Measurements from ENCODE around the gene ZNF850. TPM values are rescaled to one million over a fixed set of nuclear protein-coding genes. Genes with fewer than 3 reads are reported as not detected.

The ZNF850 gene
- total RNA-seq, 1 experiment from 2014 or later: 23.9 TPM

DNA sequence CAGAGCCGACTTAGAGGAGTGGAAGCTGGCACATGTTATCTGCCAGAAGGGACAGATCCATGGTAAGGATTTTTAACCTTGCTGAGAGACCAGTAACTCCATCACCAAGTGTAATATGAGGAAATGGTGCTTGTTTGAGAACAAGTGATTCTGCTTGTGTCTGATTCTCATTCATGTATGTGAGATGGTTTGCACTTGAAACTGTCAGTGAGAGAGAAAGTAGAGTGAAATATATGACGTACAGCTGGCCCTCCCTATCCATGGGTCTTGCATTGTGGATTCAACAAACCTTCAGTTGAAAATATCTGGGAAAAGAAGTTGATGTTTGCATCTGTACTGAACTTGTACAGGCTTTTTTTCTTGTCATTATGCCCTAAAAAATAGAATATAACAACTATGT lies 104.0 kb downstream of the ZNF850 start:
- H2BK120ac ChIP-seq (ENCODE audit: low read depth, low read length, poor library complexity, severe bottlenecking): no peak overlapping the region
- peaks cover 4% of the 10 kb centered on the region; the same call in 1 of the 2 replicates for H3K79me2 ChIP-seq (ENCODE audit: insufficient read depth, low read length)
- no peak for DNase-seq
- H3K4me3 Mint-ChIP-seq: peak overlapping the region; percentile 60 to 99
- no peak overlapping the region for H2BK15ac ChIP-seq (ENCODE audit: low read depth, low read length)
- H2BK20ac ChIP-seq (ENCODE audit: low read depth, low read length, poor library complexity, severe bottlenecking): no peak overlapping the region
- H2AFZ ChIP-seq (ENCODE audit: low read length): no peak overlapping the region
- no peak overlapping the region for H4K5ac ChIP-seq (ENCODE audit: insufficient read length, low read depth, low read length)
- no peak overlapping the region for H4K8ac ChIP-seq (replicated peaks; ENCODE audit: insufficient read length, low read depth, low read length)
- WGBS (ENCODE audit: extremely low coverage, insufficient read length, low lambda C conversion rate): no CpG with 5 or more reads among the region's 2 CpGs
- no peak overlapping the region for H3K14ac ChIP-seq (ENCODE audit: insufficient read depth, low read length)
- no peak overlapping the region for H3T11ph ChIP-seq (ENCODE audit: low read length)
- no peak overlapping the region for H3K23ac ChIP-seq (ENCODE audit: insufficient read length, low read depth, low read length)
- H3K4ac ChIP-seq (ENCODE audit: low read depth, low read length): no peak overlapping the region
- H3K27ac Mint-ChIP-seq: no peak overlapping the region
- no peaks in the 10 kb centered on the region for H4K20me1 ChIP-seq (ENCODE audit: control insufficient read depth, insufficient read depth, insufficient read length)
- H3K27ac ChIP-seq (ENCODE audit: insufficient read length, low read depth, low read length): no peak overlapping the region
- H4K91ac ChIP-seq (ENCODE audit: insufficient read length, low read depth, low read length): no peak overlapping the region
- no peak overlapping the region for H3K18ac ChIP-seq (ENCODE audit: insufficient read length, low read depth, low read length)
- H3K4me2 ChIP-seq (ENCODE audit: insufficient read depth, insufficient read length, low read length): peak overlapping the region; percentile 17
- no peaks in the 10 kb centered on the region for H3K27me3 ChIP-seq (ENCODE audit: insufficient read depth, low read length)
- no peak overlapping the region for H2BK5ac ChIP-seq (ENCODE audit: insufficient read length, low read length)
- peaks cover 3% of the 10 kb centered on the region; the same call in 1 of the 2 replicates for H3K4me1 ChIP-seq (ENCODE audit: insufficient read depth, low read length)
- H3K9me3 Mint-ChIP-seq: peaks cover 3 to 69% of the 10 kb centered on the region in 2 experiments
- H2AK5ac ChIP-seq (ENCODE audit: insufficient read length, low read length): no peak overlapping the region
- no peak overlapping the region for H2BK12ac ChIP-seq (ENCODE audit: insufficient read length, low read depth, low read length)
- no peaks in the 10 kb centered on the region for H3K9me3 ChIP-seq (ENCODE audit: control insufficient read depth, low read depth, low read length)
- H3K9ac ChIP-seq (ENCODE audit: extremely low read depth, insufficient read length, low read length): no peak overlapping the region
- H3K36me3 Mint-ChIP-seq (ENCODE audit: insufficient read depth in 1 of 3, low read depth in 3 of 3): peaks cover 19 to 57% (median 26%) of the 10 kb centered on the region in 3 experiments
- no peaks in the 10 kb centered on the region for H3K27me3 Mint-ChIP-seq (ENCODE audit: low read depth)
- H3K56ac ChIP-seq (ENCODE audit: insufficient read length, low read depth, low read length): no peak overlapping the region
- peaks cover 11 to 13% of the 10 kb centered on the region in 2 experiments for H3K4me1 Mint-ChIP-seq
- H3K79me1 ChIP-seq (ENCODE audit: insufficient read depth, low read depth, low read length, poor library complexity, severe bottlenecking): no peaks in the 10 kb centered on the region
- no peaks in the 10 kb centered on the region for H3K23me2 ChIP-seq (ENCODE audit: insufficient read length, low read depth, low read length, poor library complexity, severe bottlenecking)
- TF ChIP-seq, protein P1, sequence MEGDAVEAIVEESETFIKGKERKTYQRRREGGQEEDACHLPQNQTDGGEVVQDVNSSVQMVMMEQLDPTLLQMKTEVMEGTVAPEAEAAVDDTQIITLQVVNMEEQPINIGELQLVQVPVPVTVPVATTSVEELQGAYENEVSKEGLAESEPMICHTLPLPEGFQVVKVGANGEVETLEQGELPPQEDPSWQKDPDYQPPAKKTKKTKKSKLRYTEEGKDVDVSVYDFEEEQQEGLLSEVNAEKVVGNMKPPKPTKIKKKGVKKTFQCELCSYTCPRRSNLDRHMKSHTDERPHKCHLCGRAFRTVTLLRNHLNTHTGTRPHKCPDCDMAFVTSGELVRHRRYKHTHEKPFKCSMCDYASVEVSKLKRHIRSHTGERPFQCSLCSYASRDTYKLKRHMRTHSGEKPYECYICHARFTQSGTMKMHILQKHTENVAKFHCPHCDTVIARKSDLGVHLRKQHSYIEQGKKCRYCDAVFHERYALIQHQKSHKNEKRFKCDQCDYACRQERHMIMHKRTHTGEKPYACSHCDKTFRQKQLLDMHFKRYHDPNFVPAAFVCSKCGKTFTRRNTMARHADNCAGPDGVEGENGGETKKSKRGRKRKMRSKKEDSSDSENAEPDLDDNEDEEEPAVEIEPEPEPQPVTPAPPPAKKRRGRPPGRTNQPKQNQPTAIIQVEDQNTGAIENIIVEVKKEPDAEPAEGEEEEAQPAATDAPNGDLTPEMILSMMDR (conservative IDR thresholded peaks at IDR 0.05): no peak
